K562 (cell line): ENCODE measurements around the gene EMC6. TPM values are rescaled to one million over a fixed set of nuclear protein-coding genes. Genes with fewer than 3 reads are reported as not detected.
"Not testable (repeated sequence)": the region's sequence is repeated elsewhere in the genome, so short reads cannot be mapped to it uniquely, and the experiment has no call there.

Source experiments
- ATAC-seq: fragments of 200-7000 bp; cut with Tn5 transposase; 3 replicates; pipeline ENCODE4 v1.9.1; 2020; ENCODE audit warnings: moderate library complexity
- BruUV-seq: library from RNA; stranded (reverse); fragments of 400-500 nt; replicated peaks from 2 replicates; lab custom pipeline; 2021; lab: Mats Ljungman, UMichigan
- CTCF ChIA-PET: fragments of 300-600 bp; formaldehyde crosslinking; extraction: SDS; loops from one replicate; lab custom pipeline; 2021; ENCODE audit warnings: low intra/inter-chr PET ratio; lab: Yijun Ruan, JAX
- POLR2A ChIA-PET: fragments of 300-600, 350-650 bp; sonication (Branson Sonifier 250); formaldehyde crosslinking; extraction: SDS; loops from one replicate; lab custom pipeline; 2021; ENCODE audit warnings: antibody characterized with exemption, inconsistent platforms; lab: Yijun Ruan, JAX
- DNase-seq, 4 experiments: peaks; one replicate each; pipeline versions ENCODE4 v3.0.0 to v3.0.0-alpha.2; 2011 to 2018; ENCODE audit warnings: low spot score in 3 of 4, mixed read lengths in 3 of 4; ENCODE audit errors: extremely low read depth in 1 of 4
- FAIRE-seq: peaks from 2 replicates; lab custom pipeline; 2011; peaks lifted over from hg19 to GRCh38; lab: Jason Lieb, UNC
- H2AFZ ChIP-seq: 2 replicates; pipeline ENCODE4 v1.6.0; 2011; ENCODE audit warnings: low read depth, low read length, control low read depth, inconsistent platforms
- H3K27ac ChIP-seq: fragments of 200-600 bp; 3 replicates; pipeline ENCODE4 v1.8.0; 2011; ENCODE audit warnings: low read depth, mild to moderate bottlenecking, control low read depth, inconsistent platforms, low read length, moderate library complexity, mixed read lengths; ENCODE audit errors: extremely low read depth
- H3K27me3 ChIP-seq, 2 experiments: fragments of 300-600 bp in 1 of 2; 2 replicates in 1 of 2; 3 replicates in 1 of 2; pipeline versions ENCODE4 v1.6.0 to v1.8.0; 2011; ENCODE audit warnings: inconsistent platforms in 2 of 2, low read length in 2 of 2, mild to moderate bottlenecking in 1 of 2, mixed read lengths in 1 of 2, moderate library complexity in 1 of 2; ENCODE audit not compliant: control insufficient read depth in 2 of 2, insufficient read depth in 2 of 2
- H3K36me3 ChIP-seq: fragments of 300-600 bp; 3 replicates; pipeline ENCODE4 v1.8.0; 2011; ENCODE audit warnings: mild to moderate bottlenecking, low read length, inconsistent platforms; ENCODE audit not compliant: control insufficient read depth, insufficient read depth
- H3K4me1 ChIP-seq, 2 experiments: fragments of 200-600 bp in 1 of 2; replicated peaks in 1 of 2; 2 replicates in 1 of 2; 3 replicates in 1 of 2; pipeline versions ENCODE4 v1.5.1 to v1.8.0; 2011; ENCODE audit warnings: inconsistent platforms in 2 of 2, low read length in 2 of 2, mild to moderate bottlenecking in 1 of 2, mixed read lengths in 1 of 2, moderate library complexity in 1 of 2; ENCODE audit not compliant: control insufficient read depth in 2 of 2, insufficient read depth in 2 of 2
- H3K4me2 ChIP-seq: 2 replicates; pipeline ENCODE4 v1.6.1; 2011; ENCODE audit warnings: low read length, control low read depth, inconsistent platforms, mixed read lengths; ENCODE audit not compliant: insufficient read depth
- H3K4me3 ChIP-seq: fragments of 200-600 bp; sonication (generic), shearing (Covaris generic); 2 replicates; pipeline ENCODE4 v1.5.1; 2016; ENCODE audit warnings: control low read depth, inconsistent platforms
- H3K79me2 ChIP-seq: fragments of 200-600 bp; 3 replicates; pipeline ENCODE4 v1.8.0; 2011; ENCODE audit warnings: low read length, inconsistent platforms; ENCODE audit not compliant: control insufficient read depth, insufficient read depth
- H3K9ac ChIP-seq, 2 experiments: 2 replicates each; pipeline versions ENCODE4 v1.6.0 to v1.6.1; 2011; ENCODE audit warnings: low read depth in 2 of 2, low read length in 2 of 2, control low read depth in 1 of 2, inconsistent platforms in 1 of 2, mild to moderate bottlenecking in 1 of 2, mixed read lengths in 1 of 2; ENCODE audit not compliant: insufficient read depth in 1 of 2
- H3K9me1 ChIP-seq: one replicate; pipeline ENCODE4 v1.6.0; 2011; ENCODE audit warnings: inconsistent platforms, mild to moderate bottlenecking, low read length, moderate library complexity; ENCODE audit not compliant: control insufficient read depth, insufficient read depth
- H3K9me3 ChIP-seq: replicated peaks from 2 replicates; pipeline ENCODE4 v1.5.1; 2011; ENCODE audit warnings: low read depth, low read length, inconsistent platforms; ENCODE audit not compliant: control insufficient read depth, insufficient read depth
- H4K20me1 ChIP-seq: replicated peaks from 2 replicates; pipeline ENCODE4 v1.6.1; 2011; ENCODE audit warnings: low read length, inconsistent platforms, mixed read lengths; ENCODE audit not compliant: control insufficient read depth, insufficient read depth
- MED1 ChIP-seq: sonication (generic); formaldehyde crosslinking; IDR thresholded peaks from 2 replicates; pipeline ENCODE4 v1.8.1; 2023; ENCODE audit warnings: missing genetic modification reagents, borderline replicate concordance
- WGBS: fragments of 100-300 bp; shearing (Covaris generic); methylation state at CpG from one replicate; pipeline ENCODE4 v1.1.6; 2016; ENCODE audit warnings: low coverage, mixed read lengths; ENCODE audit not compliant: insufficient coverage; ENCODE audit errors: missing lambda C conversion rate; 5-methylcytosine and 5-hydroxymethylcytosine counted together
- in situ Hi-C: fragments of 300-500 bp; cut with MboI; formaldehyde crosslinking; loops from 4 replicates; pipeline ENCODE4 v1.15.0; 2018; ENCODE audit warnings: inconsistent platforms, mixed read lengths
- intact Hi-C: fragments of 100-400 bp; cut with micrococcal nuclease; formaldehyde crosslinking; loops from 2 replicates; pipeline ENCODE4 v1.14.2; 2022
- polyA plus RNA-seq, 8 experiments: library from polyadenylated mRNA; depleted of rRNA in 4 of 8; stranded (reverse) in 5 of 8; unstranded in 3 of 8; fragments of >200 nt; fragmentation: Nextera tagmentation in 2 of 8; fragmentation: Illumina TruSeq in 1 of 8; extraction: Ambion mirVana in 2 of 8; extraction: Trizol in 1 of 8; gene quantifications; 2 replicates each; pipeline versions ENCODE4 v1.2.1 to v1.2.3, GENCODE V29; 2011 to 2014; ENCODE audit warnings: inconsistent platforms in 1 of 8, missing spikeins in 1 of 8
- total RNA-seq, 7 experiments: library from RNA; depleted of rRNA in 6 of 7; stranded (reverse); fragments of >200 nt in 6 of 7; fragmentation: Illumina TruSeq in 2 of 7; extraction: Trizol in 2 of 7; gene quantifications; 2 replicates each; pipeline versions ENCODE4 v1.2.1 to v1.2.3, GENCODE V29; 2011 to 2021; ENCODE audit warnings: low replicate concordance in 1 of 7
- TF ChIP-seq, protein P1 (sequence below): fragments of 450-650 bp; formaldehyde crosslinking; IDR thresholded peaks from 2 replicates; pipeline ENCODE4 v1.4.0; 2020; ENCODE audit warnings: mild to moderate bottlenecking, moderate library complexity

Gene EMC6
- total and polyA plus RNA-seq, 9 of the 15 experiments (the other 6 are each of a cell fraction or from before 2014, with no cell fraction given): 2.9 to 136 (median 24.9) TPM

DNA sequence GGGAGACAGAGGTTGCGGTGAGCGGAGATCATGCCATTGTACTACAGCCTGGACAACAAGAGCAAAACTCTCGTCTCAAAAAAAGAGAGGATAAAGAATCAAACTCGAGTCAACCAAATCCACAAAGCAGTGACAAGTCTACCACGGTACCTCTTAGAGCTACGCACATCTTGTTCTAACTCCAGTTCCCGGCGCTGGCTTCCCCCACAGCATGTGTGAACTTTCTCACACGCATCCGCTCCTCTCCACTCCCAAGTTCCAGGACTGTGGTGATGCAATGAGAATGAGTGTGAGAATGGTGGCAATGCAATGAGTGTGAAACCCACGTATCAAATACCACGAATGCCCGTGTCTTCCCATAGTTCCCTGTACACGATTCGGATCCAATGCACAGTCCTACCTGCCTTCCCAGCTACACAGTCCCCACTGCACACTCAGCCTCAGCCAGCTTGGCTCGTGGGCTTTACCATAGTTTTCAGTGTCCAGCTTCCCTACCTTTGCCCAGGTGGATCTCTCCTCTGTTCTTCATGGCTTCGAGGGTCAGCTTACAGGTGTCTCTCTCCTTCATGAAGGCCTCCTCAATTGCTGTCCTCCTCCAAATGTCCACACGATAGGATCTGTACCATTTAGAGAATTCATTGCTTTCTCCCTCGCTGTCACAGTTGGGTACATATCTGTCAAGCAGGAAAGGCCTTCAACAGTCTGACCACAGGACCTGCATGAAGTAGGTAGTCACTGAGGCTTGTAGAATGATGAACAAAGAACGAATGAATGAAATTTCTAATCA, 36.5 kb downstream of the EMC6 start:
- intact Hi-C loops: no loop called here
- H3K4me3 ChIP-seq: no peak overlapping the region
- no peak overlapping the region for H3K4me2 ChIP-seq
- WGBS: 45% methylated on average over 18 of the region's 20 CpGs
- ChIA-PET POLR2A (no interaction called here), CTCF (no interaction called here)
- no peaks in the 10 kb centered on the region for H3K36me3 ChIP-seq
- ATAC-seq (no peak), FAIRE-seq (no peak), DNase-seq (no peak)
- no peaks in the 10 kb centered on the region for H3K79me2 ChIP-seq
- H3K9ac ChIP-seq: no peak overlapping the region
- no peak overlapping the region for H3K27ac ChIP-seq
- H4K20me1 ChIP-seq: no peaks in the 10 kb centered on the region
- no peaks in the 10 kb centered on the region for H3K9me3 ChIP-seq
- in situ Hi-C loops: no loop called here
- no peak for TF ChIP-seq MED1
- TF ChIP-seq, protein P1, sequence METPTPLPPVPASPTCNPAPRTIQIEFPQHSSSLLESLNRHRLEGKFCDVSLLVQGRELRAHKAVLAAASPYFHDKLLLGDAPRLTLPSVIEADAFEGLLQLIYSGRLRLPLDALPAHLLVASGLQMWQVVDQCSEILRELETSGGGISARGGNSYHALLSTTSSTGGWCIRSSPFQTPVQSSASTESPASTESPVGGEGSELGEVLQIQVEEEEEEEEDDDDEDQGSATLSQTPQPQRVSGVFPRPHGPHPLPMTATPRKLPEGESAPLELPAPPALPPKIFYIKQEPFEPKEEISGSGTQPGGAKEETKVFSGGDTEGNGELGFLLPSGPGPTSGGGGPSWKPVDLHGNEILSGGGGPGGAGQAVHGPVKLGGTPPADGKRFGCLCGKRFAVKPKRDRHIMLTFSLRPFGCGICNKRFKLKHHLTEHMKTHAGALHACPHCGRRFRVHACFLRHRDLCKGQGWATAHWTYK (CRISPR knock-in tag): no peak
- no peaks in the 10 kb centered on the region for H3K27me3 ChIP-seq
- no peaks in the 10 kb centered on the region for H3K9me1 ChIP-seq
- no peaks in the 10 kb centered on the region; a peak in 1 of 5 replicates for H3K4me1 ChIP-seq
- H2AFZ ChIP-seq: no peak overlapping the region
- no TSS peak for BruUV-seq

DNA sequence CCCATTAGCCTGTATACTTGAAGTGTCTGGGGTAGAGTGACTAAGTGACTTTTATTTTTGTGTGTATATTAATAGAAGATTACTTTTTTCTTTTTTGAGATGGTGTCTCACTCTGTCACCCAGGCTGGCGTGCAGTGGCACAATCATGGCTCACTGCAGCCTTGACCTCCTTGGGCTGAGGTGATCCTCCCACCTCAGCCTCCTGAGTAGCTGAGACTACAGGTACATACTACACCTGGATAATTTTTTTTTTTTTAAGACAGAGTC, 37.0 kb downstream of the EMC6 start:
- H3K4me2 ChIP-seq, POLR2A ChIA-PET, H3K27me3 ChIP-seq, BruUV-seq, H3K36me3 ChIP-seq, intact Hi-C loops, H3K27ac ChIP-seq, in situ Hi-C loops, CTCF ChIA-PET, H2AFZ ChIP-seq, H3K4me1 ChIP-seq, DNase-seq, H3K4me3 ChIP-seq, ATAC-seq, H3K9ac ChIP-seq, H4K20me1 ChIP-seq, FAIRE-seq, H3K79me2 ChIP-seq, H3K9me1 ChIP-seq, H3K9me3 ChIP-seq: not testable (repeated sequence)
- WGBS: 60% methylated on average over 1 of the region's 1 CpG
